PC-3 (cell line): ENCODE data around the gene KAT7. TPM values are rescaled to one million over a fixed set of nuclear protein-coding genes. Genes with fewer than 3 reads are reported as not detected.

ENCODE experiments used
- ATAC-seq: fragments of 200-7000 bp; cut with Tn5 transposase; 2 replicates; pipeline ENCODE4 v1.9.1; 2020; ENCODE audit warnings: mild to moderate bottlenecking, moderate library complexity
- BruUV-seq: library from RNA; stranded (reverse); fragments of 400-500 nt; replicated peaks from 2 replicates; lab custom pipeline; 2021; lab: Mats Ljungman, UMichigan
- CTCF ChIA-PET: fragments of 300-600 bp; sonication (Branson Sonifier 250); formaldehyde crosslinking; loops from one replicate; lab custom pipeline; 2022; ENCODE audit warnings: antibody characterized with exemption; lab: Charles Lee
- POLR2A ChIA-PET: fragments of 300-600 bp; sonication (Branson Sonifier 250); formaldehyde crosslinking; loops from one replicate; lab custom pipeline; 2022; ENCODE audit warnings: antibody characterized with exemption; ENCODE audit not compliant: unreplicated experiment; lab: Charles Lee
- DNase-seq: peaks from one replicate; pipeline ENCODE4 v3.0.0-alpha.2; 2015
- H2AFZ ChIP-seq: fragments of 300-600 bp; sonication (generic); 2 replicates; pipeline ENCODE4 v1.6.0; 2016; ENCODE audit warnings: antibody characterized with exemption, low read length
- H3F3A ChIP-seq: fragments of 300-600 bp; sonication (generic); one replicate; pipeline ENCODE4 v1.6.0; 2017; ENCODE audit warnings: antibody characterized with exemption, low read length, control low read depth, mild to moderate bottlenecking; ENCODE audit not compliant: unreplicated experiment
- H3K27ac ChIP-seq: fragments of 300-600 bp; sonication (generic); 2 replicates; pipeline ENCODE4 v1.5.1; 2016; ENCODE audit warnings: mild to moderate bottlenecking, low read length
- H3K27me3 ChIP-seq: fragments of 300-600 bp; sonication (generic); 2 replicates; pipeline ENCODE4 v1.6.1; 2016; ENCODE audit warnings: low read length, mixed read lengths
- H3K36me3 ChIP-seq: fragments of 300-600 bp; sonication (generic); 2 replicates; pipeline ENCODE4 v1.6.1; 2016; ENCODE audit warnings: low read depth, mixed run types, low read length, mixed read lengths
- H3K4me1 ChIP-seq: fragments of 300-600 bp; sonication (generic); 2 replicates; pipeline ENCODE4 v1.5.1; 2016; ENCODE audit warnings: low read length; ENCODE audit not compliant: insufficient read depth
- H3K4me2 ChIP-seq: fragments of 300-600 bp; sonication (generic); 2 replicates; pipeline ENCODE4 v1.6.0; 2016; ENCODE audit warnings: low read length
- H3K4me3 ChIP-seq: fragments of 300-600 bp; sonication (generic); 2 replicates; pipeline ENCODE4 v1.5.1; 2016; ENCODE audit warnings: mild to moderate bottlenecking, low read length, mixed read lengths
- H3K79me2 ChIP-seq: fragments of 300-600 bp; sonication (generic); 2 replicates; pipeline ENCODE4 v1.6.1; 2017; ENCODE audit warnings: low read length, mixed read lengths
- H3K9ac ChIP-seq: fragments of 300-600 bp; sonication (generic); 2 replicates; pipeline ENCODE4 v1.6.0; 2016; ENCODE audit warnings: mild to moderate bottlenecking, low read length
- H3K9me2 ChIP-seq: fragments of 300-600 bp; sonication (generic); replicated peaks from 2 replicates; pipeline ENCODE4 v1.6.1; 2016; ENCODE audit warnings: mixed run types, low read length, mixed read lengths
- H3K9me3 ChIP-seq: fragments of 300-600 bp; sonication (generic); 2 replicates; pipeline ENCODE4 v1.6.1; 2016; ENCODE audit warnings: low read length, mixed read lengths
- H4K20me1 ChIP-seq: fragments of 300-600 bp; sonication (generic); 2 replicates; pipeline ENCODE4 v1.6.1; 2016; ENCODE audit warnings: low read length, mixed read lengths
- EZH2 ChIP-seq: fragments of 300-600 bp; sonication (generic); IDR thresholded peaks from one replicate; pipeline ENCODE4 v1.6.1; 2017; ENCODE audit warnings: antibody characterized with exemption, mild to moderate bottlenecking, low read length; ENCODE audit not compliant: unreplicated experiment
- EZH2phosphoT487 ChIP-seq: fragments of 300-600 bp; sonication (generic); IDR thresholded peaks from 2 replicates; pipeline ENCODE4 v1.6.1; 2018; ENCODE audit warnings: mild to moderate bottlenecking, antibody characterized with exemption, low read length, borderline replicate concordance
- intact Hi-C: fragments of 100-400 bp; cut with micrococcal nuclease; formaldehyde crosslinking; loops from 2 replicates; pipeline ENCODE4 v1.9.0; 2023
- total RNA-seq: library from RNA; depleted of rRNA; stranded (reverse); fragments of >200 nt; gene quantifications from 2 replicates; pipeline ENCODE4 v1.2.3, GENCODE V29; 2014
- TF ChIP-seq, protein P1 (sequence below): fragments of 300-600 bp; sonication (generic); conservative IDR thresholded peaks from 2 replicates; pipeline ENCODE4 v1.5.1; 2017; ENCODE audit warnings: antibody characterized with exemption, low read depth, mild to moderate bottlenecking, low read length

KAT7 gene
- total RNA-seq, 1 experiment from 2014 or later, result 39.1 TPM

DNA sequence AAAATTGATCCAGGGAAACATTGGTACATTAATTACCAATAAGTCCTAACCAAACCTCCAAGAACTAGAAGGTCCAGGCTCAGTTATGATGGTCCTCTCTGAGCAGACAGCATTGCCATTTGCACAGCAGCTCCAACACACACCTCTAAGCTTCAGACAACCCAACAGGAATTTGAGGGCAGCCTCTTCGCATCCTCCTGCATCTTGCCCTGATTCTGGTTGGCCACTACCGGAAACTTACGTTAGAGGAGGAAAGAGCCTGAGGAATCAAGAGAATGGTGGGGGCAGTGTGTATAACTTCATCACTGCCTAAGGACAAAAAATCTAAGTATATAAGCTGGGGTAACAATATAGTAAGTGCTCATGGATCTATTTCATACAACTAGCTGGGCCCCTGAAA is 40.3 kb upstream of the KAT7 start:
- H3K9me2 ChIP-seq, result no peaks in the 10 kb centered on the region
- ATAC-seq, result no peak
- TF ChIP-seq, protein P1, sequence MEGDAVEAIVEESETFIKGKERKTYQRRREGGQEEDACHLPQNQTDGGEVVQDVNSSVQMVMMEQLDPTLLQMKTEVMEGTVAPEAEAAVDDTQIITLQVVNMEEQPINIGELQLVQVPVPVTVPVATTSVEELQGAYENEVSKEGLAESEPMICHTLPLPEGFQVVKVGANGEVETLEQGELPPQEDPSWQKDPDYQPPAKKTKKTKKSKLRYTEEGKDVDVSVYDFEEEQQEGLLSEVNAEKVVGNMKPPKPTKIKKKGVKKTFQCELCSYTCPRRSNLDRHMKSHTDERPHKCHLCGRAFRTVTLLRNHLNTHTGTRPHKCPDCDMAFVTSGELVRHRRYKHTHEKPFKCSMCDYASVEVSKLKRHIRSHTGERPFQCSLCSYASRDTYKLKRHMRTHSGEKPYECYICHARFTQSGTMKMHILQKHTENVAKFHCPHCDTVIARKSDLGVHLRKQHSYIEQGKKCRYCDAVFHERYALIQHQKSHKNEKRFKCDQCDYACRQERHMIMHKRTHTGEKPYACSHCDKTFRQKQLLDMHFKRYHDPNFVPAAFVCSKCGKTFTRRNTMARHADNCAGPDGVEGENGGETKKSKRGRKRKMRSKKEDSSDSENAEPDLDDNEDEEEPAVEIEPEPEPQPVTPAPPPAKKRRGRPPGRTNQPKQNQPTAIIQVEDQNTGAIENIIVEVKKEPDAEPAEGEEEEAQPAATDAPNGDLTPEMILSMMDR, result no peak
- no peak for TF ChIP-seq EZH2phosphoT487
- TF ChIP-seq EZH2, result no peak
- H4K20me1 ChIP-seq, result no peaks in the 10 kb centered on the region
- H3K79me2 ChIP-seq, result no peaks in the 10 kb centered on the region
- H3K36me3 ChIP-seq, result no peaks in the 10 kb centered on the region
- no peak overlapping the region for H3K4me3 ChIP-seq
- no peak overlapping the region for H3K4me2 ChIP-seq
- intact Hi-C loops, result no loop called here
- H3K27ac ChIP-seq, result no peak overlapping the region
- ChIA-PET CTCF (no interaction called here), POLR2A (no interaction called here)
- no peaks in the 10 kb centered on the region for H3K9me3 ChIP-seq
- DNase-seq, result no peak
- H3K4me1 ChIP-seq, result no peaks in the 10 kb centered on the region
- no peak overlapping the region for H2AFZ ChIP-seq
- no TSS peak for BruUV-seq
- H3K27me3 ChIP-seq, result no peaks in the 10 kb centered on the region
- no peak overlapping the region for H3K9ac ChIP-seq
- no peaks in the 10 kb centered on the region for H3F3A ChIP-seq

DNA sequence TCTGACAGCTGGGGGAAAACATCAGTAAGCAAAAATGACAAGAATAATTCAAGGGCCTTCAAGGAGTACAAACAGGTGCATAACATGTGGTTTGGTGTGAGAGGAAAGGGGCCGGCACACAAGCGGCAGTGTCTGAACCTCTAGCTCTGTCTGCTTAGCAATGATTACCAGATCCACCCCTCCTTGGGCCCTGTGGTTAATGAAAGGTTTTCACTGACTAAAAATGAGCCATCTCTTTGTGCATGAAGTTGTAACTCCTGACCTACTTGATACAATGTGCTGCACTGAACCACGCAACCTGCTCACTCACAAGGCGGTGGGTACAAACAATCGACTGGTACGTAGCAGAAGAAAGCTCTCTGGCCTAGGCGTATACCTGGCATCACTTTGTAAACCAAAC is 39.7 kb upstream of the KAT7 start:
- intact Hi-C loops, result no loop called here
- DNase-seq (no peak), ATAC-seq (no peak)
- no peak overlapping the region for H3K4me3 ChIP-seq
- H3K27me3 ChIP-seq, result no peaks in the 10 kb centered on the region
- no peaks in the 10 kb centered on the region for H3K36me3 ChIP-seq
- BruUV-seq, result no TSS peak
- H3F3A ChIP-seq, result no peaks in the 10 kb centered on the region
- H3K4me2 ChIP-seq, result no peak overlapping the region
- H4K20me1 ChIP-seq, result no peaks in the 10 kb centered on the region
- no peaks in the 10 kb centered on the region for H3K79me2 ChIP-seq
- H3K9me2 ChIP-seq, result no peaks in the 10 kb centered on the region
- H3K9me3 ChIP-seq, result no peaks in the 10 kb centered on the region
- ChIA-PET POLR2A (no interaction called here), CTCF (no interaction called here)
- TF ChIP-seq EZH2 (no peak), EZH2phosphoT487 (no peak)
- TF ChIP-seq, protein P1, result no peak
- H3K4me1 ChIP-seq, result no peaks in the 10 kb centered on the region
- H3K9ac ChIP-seq, result no peak overlapping the region
- H2AFZ ChIP-seq, result no peak overlapping the region
- H3K27ac ChIP-seq, result no peak overlapping the region

DNA sequence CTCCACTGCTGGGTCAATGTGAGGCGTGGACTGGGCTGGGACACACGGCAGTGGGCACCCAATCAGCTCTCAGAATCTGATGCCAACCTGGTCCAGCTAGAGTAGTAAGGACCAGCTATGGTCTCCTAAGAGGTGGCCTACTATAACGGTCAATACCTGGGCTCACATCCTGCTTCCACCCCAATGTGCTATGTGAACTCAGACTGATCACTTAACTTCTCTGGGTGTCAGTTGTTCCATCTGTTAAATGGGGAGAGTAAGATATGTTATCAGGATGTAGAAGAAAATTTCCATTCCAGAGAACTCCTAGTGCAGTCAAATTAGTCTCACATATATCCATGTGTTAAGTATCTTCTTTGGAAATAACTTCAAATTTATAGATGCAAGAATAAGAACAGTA is 38.8 kb upstream of the KAT7 start:
- Histone ChIP-seq H3F3A (no peaks in the 10 kb centered on the region), H4K20me1 (no peaks in the 10 kb centered on the region), H2AFZ (no peak overlapping the region), H3K4me1 (no peaks in the 10 kb centered on the region), H3K79me2 (no peaks in the 10 kb centered on the region), H3K9ac (no peak overlapping the region), H3K27ac (no peak overlapping the region), H3K4me3 (no peak overlapping the region), H3K27me3 (no peaks in the 10 kb centered on the region), H3K9me3 (no peaks in the 10 kb centered on the region), H3K4me2 (no peak overlapping the region), H3K9me2 (no peaks in the 10 kb centered on the region), H3K36me3 (no peaks in the 10 kb centered on the region)
- no TSS peak for BruUV-seq
- ChIA-PET CTCF (no interaction called here), POLR2A (no interaction called here)
- intact Hi-C loops, result no loop called here
- ATAC-seq (no peak), DNase-seq (no peak)
- TF ChIP-seq EZH2 (no peak), EZH2phosphoT487 (no peak)
- TF ChIP-seq, protein P1, result no peak
